Activated CD8-positive, alpha-beta memory T cell treated with anti-CD3 and anti-CD28 coated beads, Interleukin-2, amount 50 U/mL, for 1 hour (primary cell): ENCODE measurements around the gene MROH2A.

ENCODE experiments used
- DNase-seq: peaks from one replicate; pipeline ENCODE4 v3.0.0-alpha.2; 2020; ENCODE audit errors: extremely low read depth

The MROH2A gene

DNA sequence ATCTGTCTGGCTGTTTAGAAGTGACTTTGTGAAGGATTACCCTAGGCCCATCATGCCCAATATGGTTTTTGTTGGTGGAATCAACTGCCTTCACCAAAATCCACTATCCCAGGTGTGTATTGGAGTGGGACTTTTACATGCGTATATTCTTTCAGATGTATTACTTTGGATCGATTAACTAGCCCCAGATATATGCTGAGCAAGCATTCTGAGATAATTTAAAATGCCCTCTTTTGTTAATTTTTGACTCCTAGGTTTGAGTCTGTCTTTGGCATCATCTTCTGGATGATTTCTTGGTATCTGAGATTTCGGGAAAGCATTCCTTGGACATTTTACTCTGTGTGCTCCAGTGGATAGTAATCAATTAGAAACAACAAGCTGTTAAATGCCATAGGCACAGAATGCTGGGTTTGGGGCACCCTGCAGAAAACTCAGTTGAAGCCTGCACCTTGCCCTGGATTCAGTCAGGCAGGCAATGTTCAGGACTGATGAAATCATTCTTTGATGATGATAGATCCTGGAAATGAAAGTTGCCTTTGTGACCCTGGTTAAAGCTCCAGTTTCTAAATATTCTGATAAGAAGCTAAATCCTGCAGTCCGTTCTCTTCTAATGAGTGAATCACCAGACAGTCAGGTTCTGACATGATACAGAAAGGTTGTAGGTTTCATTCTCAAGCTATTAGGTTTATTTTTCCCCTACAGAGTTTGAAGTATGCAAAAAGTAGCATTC is 16.9 kb upstream of the MROH2A start:
- no peak for DNase-seq

DNA sequence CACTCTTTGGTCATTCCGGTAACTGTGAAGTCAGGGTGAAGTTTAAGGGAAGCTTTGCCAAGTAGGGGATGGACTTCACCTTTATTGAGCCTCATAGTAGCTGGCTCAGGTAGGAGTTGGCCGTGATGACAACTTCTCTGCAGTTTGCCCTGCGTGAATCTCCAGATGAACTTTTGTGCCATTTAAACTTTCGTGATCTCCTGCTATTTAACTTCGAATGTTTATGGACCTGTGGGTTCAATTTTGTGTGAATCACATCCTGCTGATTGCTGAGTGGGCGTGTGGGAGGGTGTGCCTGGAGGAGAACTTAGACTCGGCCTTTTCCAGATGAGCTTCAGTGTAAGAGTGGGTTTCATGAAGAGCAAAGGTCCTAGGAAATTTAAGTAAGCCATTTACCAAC is 13.9 kb upstream of the MROH2A start:
- no peak for DNase-seq

- no peak for DNase-seq
Measured at GRCh38 chr2:233764761-233765160, 13.4 kb upstream of the MROH2A start.

GRCh38 chr2:233766416-233766815 is 11.7 kb upstream of the MROH2A start:
- DNase-seq, result no peak

DNA sequence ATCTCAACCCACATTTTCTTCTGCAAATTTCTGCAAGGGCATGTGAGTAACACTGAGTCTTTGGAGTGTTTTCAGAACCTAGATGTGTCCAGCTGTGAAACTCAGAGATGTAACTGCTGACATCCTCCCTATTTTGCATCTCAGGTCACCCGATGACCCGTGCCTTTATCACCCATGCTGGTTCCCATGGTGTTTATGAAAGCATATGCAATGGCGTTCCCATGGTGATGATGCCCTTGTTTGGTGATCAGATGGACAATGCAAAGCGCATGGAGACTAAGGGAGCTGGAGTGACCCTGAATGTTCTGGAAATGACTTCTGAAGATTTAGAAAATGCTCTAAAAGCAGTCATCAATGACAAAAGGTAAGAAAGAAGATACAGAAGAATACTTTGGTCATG is 10.1 kb upstream of the MROH2A start:
- no peak for DNase-seq

DNA sequence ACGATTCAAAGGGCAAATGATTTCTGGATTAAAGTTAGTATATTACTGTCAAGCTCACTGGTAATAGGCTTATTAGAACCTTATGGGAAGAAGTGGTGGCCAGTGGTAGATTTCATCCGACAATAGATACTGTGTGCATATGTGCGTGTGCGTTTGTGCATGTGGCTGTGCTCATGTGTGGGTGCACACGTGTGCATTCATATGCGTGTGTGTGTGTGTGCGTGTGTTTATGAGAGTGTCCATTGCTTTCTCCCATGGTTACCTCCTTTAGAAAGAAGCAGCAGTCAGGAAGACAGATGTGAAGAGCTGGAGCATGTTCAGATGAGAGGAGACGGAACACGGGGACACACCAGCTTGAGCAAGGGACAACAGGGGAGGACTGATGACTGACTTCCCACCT is 8.9 kb upstream of the MROH2A start:
- no peak for DNase-seq

DNA sequence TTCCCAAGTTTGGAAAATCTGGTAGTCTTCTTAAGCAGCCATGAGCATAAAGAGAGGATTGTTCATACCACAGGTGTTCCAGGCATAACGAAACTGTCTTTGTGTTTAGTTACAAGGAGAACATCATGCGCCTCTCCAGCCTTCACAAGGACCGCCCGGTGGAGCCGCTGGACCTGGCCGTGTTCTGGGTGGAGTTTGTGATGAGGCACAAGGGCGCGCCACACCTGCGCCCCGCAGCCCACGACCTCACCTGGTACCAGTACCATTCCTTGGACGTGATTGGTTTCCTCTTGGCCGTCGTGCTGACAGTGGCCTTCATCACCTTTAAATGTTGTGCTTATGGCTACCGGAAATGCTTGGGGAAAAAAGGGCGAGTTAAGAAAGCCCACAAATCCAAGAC is 6.0 kb upstream of the MROH2A start:
- DNase-seq, result no peak

DNA sequence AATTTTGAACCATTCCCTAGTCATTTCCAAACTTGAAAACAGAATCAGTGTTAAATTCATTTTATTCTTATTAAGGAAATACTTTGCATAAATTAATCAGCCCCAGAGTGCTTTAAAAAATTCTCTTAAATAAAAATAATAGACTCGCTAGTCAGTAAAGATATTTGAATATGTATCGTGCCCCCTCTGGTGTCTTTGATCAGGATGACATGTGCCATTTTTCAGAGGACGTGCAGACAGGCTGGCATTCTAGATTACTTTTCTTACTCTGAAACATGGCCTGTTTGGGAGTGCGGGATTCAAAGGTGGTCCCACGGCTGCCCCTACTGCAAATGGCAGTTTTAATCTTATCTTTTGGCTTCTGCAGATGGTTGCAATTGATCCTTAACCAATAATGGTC is 5.5 kb upstream of the MROH2A start:
- no peak for DNase-seq

DNA sequence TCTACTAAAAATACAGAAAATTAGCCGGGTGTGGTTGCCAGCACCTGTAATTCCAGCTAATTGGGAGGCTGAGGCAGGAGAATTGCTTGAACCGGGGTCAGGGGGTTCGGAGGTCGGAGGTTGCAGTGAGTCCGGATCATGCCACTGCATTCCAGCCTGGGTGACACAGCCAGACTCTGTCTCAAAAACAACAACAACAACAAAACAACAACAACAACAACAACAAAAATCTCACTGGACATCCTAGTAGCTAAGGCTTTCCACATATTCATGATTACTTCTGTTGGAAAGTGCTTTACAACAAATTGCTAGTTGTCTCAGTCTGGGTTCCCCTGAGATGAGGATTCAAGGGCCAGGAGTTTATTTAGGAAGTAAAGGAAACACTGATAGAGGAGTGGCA is 4.3 kb upstream of the MROH2A start:
- DNase-seq, result no peak

DNA sequence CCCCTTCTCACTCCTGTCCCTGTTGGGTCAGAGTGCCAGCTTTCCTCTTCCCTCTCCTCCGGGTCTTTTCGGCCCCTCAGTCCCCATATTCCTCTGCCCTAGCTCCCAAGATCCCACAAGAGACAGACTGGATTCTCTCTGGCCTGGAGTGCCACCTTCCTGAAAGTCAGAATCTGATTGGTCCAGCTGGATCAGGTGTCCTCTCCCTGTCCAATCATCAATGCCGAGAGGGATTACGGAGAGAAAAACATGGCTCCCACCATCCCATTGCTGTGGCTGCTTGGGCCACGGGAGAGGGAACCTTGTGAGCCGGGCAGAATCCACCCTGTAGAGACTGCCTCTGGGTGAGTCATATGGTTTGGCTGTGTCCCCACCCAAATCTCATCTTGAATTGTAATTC is 2.7 kb upstream of the MROH2A start:
- DNase-seq, result no peak

DNA sequence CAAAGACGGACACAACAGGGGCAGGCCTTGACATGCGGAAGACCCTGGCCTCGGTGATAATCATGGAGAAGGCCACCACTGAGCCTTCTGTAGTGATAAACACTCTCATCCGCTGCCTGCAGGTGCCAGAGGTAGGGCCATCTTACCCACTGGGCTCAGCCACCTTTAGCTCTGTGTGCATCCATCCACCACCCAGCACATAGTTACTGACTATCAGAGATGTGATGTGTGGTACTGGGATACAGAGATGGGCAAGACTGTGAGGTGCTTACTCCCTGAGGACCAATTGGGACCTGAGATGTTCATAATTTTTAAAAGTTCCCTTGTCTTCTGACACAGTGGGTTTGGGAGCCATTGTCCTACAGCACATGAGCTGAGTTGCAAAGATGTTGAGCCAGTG is 1.6 kb downstream of the MROH2A start:
- no peak for DNase-seq

DNA sequence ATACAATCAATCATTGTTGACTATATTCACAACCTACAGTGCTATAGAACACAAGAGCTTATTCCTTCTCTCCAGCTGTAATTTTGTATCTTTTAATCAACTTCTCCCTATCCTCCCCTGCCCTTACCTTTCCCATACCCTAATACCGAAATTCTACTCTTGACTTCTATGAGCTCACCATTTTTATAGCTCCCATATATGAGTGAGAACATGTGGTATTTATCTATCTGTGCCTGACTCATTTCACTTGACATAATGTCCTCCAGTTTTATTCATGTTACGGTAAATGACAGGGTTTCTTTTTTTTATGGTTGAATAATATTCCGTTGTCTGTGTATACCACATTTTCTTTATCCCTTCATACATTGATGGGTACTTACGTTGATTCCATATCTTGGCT is 2.6 kb downstream of the MROH2A start:
- DNase-seq, result no peak

GRCh38 chr2:233789554-233789953 is 11.4 kb downstream of the MROH2A start:
- no peak for DNase-seq

DNA sequence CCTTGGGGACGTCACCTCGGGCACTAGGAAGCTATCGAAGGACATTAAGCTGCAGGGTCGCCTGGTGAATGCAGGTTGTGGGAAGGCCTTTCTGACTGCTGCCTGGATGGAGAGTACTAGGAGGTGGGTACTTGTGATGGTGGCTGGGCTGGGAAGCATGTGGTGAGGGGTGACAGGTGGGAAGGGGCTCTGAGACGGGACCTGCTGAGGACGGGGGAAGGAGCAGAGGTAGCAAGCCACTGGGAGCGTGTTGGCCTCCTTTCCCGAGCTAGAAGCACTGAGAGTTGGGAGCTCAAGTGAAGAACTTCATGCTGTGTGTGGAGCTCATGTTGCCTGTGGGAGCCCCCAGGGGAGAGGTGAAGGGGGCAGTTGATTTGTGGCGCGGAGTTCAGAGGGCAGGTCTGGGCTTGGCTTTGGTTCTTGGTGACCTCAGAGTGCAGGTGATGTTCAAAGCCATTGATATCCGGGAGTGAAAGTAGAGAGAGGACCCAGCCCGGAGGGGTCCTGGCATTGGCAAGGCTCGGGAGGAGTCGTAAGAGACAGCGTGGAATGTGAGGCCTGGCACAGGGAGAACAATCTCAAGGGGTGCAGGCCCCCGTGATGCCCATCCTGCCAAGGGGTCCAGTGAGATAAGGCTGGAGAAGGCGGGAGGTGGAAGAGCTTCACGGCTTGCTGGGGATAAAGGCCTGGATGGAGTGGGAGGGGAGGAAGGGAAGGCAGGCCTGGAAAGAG is 13.2 kb downstream of the MROH2A start:
- no peak for DNase-seq

DNA sequence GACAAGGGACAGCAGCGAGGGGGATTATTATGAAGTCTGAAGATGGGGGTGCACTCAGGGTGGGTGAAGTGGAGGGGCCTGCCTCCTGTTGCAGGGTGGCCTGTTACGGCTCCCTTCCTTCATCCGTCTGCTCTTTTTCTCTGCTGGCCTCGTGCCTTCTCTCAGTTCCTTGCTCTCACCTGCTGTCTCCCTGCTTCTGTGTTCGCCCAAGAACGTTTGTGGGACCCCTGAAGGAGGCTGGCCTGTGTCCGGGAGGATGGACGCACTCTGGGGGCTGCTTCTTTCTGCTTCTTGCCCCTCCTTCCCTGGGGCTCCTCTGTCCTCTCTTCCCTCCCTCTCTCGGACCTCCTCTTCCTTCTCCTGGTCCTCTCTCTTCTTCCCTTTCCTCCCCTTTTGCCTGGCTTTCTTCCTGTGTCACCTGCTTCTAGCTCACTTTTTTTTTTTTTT is 13.8 kb downstream of the MROH2A start:
- no peak for DNase-seq

DNA sequence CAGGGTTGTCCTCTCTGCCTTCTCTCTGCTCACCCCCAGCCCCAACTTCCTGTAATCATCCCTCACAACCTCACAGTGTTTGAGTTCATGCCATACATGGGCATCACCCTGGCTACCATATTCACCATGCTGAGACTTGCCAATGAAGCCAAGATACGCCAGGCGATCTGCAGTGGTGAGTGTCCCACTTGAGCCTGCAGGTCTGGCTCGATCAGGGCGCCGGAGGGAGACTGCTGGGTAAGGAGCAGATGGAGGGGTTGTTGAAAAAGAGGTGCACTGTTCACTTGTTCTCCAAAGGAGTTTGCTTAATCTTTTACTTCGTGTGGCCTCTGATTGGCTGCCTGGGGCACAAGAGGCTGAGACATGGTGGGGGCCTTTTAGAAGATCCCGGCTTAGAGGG is 14.6 kb downstream of the MROH2A start:
- DNase-seq, result no peak

DNA sequence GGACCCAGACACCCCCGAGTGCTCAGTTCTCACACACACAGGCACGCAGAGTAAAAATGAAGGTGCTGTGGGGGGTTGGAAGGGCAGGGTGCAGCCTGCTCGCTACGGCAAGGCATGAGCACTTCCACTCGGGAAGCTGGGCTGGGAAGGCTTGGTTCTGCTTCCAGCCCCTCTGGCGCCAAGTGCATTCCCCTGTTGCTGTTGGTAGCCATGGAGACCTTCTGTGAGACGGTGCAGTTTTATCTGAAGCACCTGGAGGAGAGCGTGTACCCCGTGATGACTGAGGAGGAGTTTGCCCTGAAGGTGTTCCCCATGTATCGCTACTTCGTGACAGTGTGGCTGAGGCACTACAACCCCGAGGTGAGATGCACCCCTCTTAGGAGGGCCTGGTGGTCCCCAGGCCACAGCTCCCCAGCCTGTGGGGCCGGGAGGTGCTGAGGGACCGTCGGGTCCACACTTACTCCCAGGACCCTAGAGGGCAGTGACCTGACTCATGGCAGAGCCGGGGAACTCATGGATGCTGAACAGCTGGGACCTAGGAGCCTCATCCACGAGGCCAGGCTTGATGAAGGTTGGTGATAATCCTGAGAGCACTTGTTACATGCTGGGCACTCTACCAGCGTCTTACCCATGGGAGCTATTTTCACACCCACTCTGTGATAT is 15.5 kb downstream of the MROH2A start:
- DNase-seq, result no peak

- DNase-seq, result no peak
Measured at GRCh38 chr2:233794128-233794658, 16.1 kb downstream of the MROH2A start.

DNA sequence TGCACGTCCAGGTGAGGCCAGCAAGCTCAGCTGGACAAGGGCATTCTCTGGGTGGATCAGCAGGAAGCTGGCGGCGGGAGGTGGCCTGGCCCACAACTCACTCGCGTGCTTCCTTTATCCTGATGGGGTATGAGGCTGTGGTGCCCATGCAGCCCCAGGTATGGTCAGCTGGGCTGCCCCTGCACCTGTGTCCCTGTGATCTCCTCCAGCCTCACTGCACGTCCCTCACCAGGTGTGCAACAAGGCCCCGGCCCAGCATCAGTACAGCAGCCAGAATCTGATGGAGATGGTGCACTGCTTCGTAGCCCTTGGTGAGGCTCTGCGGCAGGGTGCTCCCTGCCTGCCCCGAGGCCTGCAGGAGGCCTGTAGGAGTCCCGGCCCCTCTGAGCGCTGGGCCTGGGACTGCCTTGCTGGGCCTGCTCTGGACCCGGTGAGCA is 17.6 kb downstream of the MROH2A start:
- DNase-seq, result no peak

DNA sequence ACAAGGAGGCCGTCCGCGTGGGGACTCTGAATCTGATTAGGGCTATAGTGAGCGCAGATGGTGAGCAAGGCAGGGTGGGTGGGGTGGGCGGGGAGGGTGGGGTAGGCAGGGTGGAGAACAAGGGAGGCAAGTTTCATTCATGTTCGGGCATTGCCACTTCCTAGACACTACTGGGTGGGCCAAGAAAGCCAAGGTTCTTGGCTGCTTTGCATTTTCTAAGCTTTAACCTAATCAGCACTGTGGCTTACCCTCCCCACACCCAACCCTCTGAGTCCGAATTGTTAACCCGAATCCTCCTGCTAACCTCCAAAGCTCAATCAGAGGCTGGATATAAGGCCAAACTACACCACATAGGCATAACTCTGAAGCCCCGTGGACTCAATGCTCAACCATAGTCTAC is 18.1 kb downstream of the MROH2A start:
- DNase-seq, result no peak

- DNase-seq, result no peak
Measured at GRCh38 chr2:233798335-233799086, 20.4 kb downstream of the MROH2A start.

- DNase-seq, result no peak
Measured at GRCh38 chr2:233799087-233799665, 21.0 kb downstream of the MROH2A start.
